Ammon's horn (tissue), 1 donor: Measurements from ENCODE around the gene MBD1.
A peak's percentile ranks its signal among the peaks of the same experiment; 100 is the strongest.
"Not testable (repeated sequence)": the region's sequence is repeated elsewhere in the genome, so short reads cannot be mapped to it uniquely, and the experiment has no call there.

Source experiments
- DNase-seq: peaks from one replicate; pipeline ENCODE4 v3.0.0-alpha.2; 2016; ENCODE audit warnings: low spot score

MBD1 gene, protein sequence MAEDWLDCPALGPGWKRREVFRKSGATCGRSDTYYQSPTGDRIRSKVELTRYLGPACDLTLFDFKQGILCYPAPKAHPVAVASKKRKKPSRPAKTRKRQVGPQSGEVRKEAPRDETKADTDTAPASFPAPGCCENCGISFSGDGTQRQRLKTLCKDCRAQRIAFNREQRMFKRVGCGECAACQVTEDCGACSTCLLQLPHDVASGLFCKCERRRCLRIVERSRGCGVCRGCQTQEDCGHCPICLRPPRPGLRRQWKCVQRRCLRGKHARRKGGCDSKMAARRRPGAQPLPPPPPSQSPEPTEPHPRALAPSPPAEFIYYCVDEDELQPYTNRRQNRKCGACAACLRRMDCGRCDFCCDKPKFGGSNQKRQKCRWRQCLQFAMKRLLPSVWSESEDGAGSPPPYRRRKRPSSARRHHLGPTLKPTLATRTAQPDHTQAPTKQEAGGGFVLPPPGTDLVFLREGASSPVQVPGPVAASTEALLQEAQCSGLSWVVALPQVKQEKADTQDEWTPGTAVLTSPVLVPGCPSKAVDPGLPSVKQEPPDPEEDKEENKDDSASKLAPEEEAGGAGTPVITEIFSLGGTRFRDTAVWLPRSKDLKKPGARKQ

DNA sequence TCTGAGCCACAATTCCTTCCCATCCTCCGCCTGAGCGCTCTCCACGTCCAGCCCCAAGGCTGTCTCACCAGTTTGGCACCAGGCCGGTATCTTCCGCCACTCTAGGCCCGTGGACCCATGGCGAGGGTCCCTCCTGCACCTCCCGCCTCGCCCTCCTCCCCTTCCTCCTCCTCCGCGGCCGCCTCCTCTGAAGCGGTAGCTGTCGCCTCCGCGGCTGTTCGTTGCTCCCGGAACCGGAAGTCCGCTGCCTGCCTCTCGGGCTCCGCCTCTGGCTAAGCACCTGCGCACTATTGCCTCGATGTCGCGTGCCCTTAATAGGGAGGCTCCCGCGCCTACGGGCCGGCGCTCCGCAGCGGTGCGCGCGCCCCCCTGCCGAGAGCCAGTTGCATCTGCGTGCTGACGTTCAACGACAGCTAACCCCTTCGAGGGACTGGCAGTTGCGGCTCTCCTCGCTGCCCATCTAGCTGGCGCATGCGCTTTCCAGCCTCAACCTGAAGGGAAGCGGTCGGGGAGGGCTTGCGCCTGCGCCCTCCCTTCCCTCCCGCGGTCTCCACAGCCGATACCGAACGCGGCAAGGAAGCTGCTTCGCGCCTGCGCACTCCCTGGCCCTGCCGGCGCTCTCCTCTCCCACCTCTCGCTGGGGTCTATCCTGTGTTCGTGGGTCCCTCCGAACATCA lies at the start of gene MBD1:
TSS of gene MBD1 (minus strand) at position 229 of the 677 bp plus-strand sequence. CDS start 1,531 bp downstream, outside the sequence.
- peak; percentile 99 for DNase-seq

DNA sequence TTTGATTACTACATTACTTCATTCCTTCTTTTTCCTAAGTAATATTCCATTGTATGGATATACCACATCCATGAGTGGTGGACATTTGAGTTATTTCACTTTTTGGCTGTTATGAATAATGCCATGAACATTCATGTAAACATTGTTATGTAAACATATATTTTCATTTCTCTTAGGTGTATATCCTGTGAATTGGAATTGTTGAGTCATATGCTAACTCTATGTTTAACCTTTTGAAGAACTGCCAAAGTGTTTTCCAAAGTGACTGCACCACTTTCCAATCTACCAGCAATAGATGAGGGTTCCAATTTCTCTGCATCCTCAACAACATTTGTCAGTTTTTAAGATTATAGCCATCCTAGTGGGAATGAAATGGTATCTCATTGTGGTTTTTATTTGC lies 48.9 kb upstream of the MBD1 start:
- no peak for DNase-seq

DNA sequence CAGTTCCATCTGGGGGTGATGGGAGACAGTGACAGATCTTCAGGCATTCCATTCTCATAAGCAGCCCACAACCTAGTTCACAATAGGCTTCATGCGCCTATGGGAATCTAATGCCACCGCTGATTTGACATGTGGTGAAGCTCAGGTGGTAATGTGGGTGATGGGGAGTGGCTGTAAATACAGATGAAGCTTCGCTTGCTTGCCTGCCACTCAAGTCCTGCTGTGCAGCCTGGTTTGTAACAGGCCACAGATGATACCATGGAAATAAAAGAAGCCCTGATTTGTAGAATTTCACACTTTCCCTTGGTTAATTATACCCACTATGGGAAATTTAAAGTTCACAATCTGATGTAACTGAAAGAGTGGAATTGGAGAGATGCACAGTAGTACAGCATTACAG lies 46.7 kb upstream of the MBD1 start:
- no peak for DNase-seq

DNA sequence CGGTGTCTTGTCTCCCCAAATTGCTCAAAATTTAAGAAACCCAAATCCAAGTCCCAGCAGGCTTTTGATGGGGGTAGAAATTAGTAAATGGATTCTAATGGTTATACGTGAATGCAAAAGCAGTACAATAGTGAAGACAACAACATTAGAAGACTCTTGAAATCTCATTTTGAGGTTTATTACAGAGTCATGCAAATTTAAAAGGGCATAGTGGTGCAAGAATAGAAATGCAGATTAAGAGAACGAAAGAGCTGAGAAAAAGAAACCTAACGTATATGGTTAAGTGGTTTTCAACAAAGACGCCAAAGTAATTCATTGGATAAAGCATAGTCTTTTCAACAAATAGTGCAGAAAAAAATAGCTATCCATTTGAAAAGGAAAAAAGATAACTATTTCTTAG lies 39.4 kb upstream of the MBD1 start:
- DNase-seq: no peak

DNA sequence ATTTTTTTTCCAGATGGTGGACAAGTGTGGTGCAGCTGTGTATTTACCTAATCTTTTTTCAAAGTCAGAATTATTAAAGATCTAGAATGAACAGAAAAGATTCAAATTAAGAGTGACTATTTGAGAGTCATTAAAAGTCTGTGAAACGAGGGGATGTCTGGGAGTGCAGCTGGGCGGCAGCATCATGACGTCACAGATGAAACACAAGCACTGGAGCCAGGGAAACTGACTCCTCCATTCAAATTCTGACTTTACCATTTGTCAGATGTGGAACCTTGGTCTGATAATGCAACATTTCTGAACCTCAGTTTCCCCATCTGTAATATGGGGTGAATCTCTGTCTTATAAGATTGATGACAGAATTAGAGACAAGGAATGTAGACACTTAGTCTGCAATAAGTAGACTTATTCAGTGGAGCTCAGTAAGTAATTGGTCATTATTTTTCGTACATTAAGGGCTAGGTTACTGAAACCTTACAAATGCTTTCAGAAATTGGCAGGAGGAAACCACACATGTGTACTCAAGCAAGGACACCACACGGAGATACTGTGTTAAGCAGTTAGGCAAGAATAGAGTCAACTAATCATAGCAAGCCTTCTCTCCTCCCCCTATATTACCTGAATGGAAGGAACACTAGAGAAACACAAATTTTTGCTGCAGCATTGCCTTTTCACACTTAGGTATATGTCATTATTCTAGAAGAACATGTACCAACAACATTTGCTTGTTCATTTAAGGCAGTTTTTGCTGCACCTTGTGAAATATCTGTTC lies 34.0 kb upstream of the MBD1 start:
- no peak for DNase-seq

DNA sequence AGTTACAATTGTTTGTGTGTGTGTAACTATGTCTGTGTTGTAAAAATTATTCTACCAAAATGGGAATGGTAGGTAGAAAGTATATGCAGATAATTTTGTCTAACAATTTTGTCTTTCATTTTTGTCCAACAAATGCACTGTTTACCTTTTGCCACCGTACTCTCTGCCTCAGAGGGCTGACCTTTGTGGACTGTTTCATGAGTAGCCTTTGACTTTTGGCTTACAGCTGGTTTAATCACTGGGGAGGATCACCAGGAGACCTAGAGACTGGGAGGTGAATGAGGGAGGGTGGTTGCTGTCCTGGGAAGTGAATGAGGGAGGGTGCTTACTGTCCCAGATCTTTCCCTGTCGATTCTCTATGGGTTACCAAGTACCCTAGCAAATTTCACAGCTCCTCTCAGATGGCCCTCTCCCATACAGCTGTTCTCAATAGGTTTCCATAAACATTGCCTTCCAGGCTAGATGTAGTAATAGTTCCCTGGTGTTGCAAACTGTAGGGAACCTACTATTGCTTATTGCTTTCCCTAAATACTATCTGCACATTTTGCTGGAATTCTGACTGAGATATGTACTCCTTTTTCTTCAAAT lies 32.6 kb upstream of the MBD1 start:
- DNase-seq: no peak

DNA sequence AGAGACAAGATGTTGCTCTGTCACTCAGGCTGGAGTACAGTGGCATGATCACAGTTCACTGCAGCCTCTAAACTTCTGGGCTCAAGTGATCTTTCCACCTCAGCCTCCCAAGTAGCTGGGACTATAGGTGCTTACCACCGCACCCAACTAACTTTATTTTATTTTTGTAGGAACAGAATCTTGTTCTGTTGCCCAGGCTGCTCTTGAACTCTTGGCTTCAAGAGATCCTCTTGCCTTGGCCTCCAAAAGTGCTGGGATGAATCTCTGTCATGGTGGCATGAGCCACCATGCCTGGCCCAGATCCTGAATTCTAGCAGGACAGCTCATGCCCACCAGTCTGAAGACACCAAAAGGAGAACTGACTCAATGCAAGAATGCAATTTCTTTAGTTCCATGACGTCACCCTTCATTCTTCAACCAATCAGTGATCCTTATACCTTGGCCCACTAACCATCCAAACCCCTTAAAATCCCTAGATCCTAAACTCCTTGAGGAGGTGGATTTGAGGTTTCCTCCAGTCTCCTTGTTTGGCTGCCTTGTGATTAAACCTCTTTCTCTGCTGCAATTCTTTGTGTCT lies 31.8 kb upstream of the MBD1 start:
- DNase-seq: no peak

DNA sequence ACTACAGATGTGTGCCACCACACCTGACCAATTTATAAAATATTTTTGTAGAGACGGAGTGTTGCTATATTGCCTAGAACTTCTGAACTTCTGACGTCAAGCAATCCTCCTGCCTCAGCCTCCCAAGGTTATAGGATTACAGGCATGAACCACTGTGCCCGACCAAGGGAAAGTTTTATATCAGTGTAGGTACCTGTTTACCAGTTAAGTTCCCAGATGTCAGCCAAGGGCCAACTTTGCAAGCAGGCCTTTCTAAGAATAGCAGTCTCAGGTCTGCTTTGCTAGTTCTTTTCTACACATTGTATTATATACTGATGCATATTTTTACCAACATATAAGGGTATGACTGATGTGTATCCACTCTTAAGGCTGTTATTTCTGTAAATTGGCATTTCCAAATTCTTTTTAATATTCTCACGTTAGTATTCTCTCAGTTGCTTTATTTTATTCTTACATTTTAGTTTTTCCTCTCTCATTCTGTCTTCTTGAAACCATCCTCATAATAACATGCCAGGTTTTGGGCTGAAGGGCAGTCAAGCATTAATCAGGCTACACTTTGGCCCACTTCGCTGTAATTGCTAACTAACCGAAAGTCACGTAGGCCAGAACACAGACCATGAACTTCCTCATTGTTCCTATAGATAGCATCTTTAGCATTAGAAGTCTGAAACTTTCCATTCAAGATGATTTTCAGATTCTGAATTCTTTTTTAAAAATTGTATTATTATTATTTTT lies 31.1 kb upstream of the MBD1 start:
- no peak for DNase-seq

DNA sequence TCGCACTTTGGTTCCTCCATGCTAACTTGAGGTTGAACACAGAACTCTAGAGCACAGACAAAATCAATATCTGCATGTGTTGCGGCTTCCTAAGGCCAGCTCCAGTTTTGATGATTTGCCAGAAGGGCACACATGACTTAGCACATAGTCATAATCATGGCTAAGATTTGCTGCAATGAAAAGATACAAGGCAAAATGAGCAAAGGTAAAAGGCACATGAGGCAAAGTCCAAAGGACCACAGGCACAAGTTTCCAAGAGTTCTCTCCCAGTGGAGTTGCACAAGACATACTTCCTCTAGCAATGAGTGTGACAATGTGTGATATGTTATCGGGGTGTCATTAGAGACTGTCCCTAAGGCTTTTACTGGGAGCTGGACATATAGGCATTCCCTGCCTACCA lies 30.3 kb upstream of the MBD1 start:
- no peak for DNase-seq

DNA sequence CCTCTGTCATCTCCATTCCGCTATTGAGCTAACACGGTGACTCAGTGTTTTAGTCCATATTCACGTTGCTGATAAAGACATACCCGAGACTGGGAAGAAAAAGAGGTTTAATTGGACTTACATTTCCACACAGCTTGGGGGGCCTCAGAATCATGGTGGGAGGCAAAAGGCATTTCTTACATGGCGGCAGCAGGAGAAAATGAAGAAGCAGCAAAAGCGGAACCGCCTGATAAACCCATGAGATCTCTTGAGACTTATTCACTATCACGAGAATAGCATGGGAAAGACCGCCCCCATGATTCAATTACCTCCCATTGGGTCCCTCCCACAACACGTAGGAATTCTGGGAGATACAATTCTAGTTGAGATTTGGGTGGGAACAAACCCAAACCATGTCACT lies 28.8 kb upstream of the MBD1 start:
- no peak for DNase-seq

DNA sequence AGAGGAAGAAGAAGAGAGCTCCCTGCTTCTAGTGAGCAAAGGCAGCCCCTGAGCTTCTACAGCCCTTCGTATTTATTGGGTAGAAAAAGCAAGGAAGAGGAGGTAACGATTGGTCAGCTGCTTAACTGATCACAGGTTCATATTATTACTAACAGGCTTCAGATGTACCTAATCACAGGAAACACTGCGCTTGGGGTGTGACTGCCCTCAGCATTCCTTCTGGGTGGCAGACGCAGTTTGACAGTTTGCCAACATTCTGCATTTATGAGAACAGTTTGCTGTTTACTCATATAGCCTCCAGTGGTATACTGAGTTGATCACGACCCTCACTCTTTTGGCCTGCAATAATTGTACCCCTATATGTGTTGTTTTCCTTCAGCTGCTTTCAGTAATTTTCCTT lies 27.5 kb upstream of the MBD1 start:
- not testable (repeated sequence) for DNase-seq

DNA sequence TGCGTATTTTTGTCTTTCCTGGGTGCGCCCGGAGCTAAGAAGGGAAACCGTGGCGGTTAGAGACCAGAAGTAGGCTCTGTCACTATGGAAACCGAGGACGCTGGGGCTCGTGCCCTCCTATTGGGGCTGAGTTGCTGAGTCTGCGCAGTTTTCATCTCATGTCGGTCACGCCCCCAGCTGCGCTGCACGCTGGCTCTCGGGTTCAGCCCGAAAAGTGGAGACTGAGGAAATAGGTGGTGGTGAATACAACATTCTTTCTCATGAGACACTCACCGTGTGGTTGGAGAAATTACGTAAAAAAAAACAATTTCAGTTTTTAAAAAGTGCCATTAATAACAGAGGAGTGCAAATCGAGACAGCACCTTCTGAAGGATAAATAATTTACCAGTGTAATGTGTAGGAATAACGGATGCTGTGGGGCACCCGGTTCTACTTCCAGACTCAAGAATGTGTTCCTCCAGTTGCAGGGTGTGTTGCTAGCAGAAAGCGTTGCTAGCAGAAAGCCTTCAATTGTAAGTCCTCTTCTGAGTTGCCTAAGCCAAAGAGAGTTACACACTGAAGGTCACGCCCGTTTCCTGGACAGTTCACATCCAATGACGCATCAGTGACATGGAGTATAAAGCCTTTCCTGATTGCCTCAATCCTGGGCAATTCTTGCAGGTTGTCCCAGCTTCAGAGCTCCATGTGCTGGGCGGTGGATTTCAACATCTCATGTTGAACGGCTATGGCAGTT lies 26.6 kb upstream of the MBD1 start:
- peak; percentile 94 for DNase-seq

DNA sequence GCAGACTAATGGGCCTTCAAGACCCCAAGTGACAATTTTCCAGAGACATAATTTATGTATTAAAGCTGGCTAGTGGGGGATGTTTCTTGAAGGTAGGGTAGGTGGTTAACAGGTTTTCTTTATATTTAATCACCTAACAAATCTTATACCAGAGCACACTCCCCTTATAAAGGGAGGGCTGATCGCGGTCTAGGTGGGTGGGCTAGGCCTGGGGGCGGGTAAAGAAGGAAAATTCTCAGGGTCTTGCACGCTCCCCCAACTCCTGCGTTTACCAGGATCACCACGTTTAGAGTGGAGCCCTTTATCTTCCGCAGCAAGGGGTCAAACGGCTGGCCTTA lies 26.0 kb upstream of the MBD1 start:
- DNase-seq: no peak

DNA sequence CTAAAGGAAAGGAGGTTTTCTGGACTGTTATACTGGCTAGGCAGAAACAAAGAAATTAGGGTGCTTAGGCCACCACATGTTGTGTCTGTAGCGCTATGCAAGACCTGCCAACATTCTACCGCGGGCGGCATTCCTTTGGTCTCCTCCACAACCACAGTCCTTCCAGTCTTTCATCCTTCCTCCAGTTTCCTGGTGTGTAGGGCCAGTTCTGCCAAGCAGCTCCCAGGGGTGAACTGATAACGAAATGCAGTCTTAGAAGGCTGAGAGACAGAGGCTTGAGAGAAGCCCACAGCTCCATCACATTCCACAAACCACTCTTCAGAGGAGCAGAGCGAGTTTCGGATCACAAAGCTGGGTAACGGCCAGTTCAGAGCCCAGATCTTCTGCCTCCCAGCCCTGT lies 25.6 kb upstream of the MBD1 start:
- DNase-seq: no peak

DNA sequence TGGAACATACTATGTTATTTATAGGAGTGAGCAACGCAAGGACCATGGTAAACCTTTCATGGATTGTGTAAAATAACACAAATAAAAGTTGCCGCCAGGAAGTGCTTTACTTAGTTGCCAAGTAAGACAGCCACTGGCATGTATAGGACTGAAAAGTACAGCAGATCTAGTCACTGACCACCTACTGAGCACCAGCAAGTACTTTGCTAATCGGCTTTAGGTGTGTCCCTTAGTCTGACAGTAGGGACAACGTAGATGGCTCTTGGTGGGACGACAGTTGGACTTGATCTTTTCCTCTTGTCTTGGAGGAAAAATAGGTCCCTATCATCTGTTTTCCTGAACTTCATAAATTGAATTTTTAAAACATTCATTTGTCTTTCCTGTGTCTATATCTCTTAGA lies 19.8 kb upstream of the MBD1 start:
- no peak for DNase-seq

DNA sequence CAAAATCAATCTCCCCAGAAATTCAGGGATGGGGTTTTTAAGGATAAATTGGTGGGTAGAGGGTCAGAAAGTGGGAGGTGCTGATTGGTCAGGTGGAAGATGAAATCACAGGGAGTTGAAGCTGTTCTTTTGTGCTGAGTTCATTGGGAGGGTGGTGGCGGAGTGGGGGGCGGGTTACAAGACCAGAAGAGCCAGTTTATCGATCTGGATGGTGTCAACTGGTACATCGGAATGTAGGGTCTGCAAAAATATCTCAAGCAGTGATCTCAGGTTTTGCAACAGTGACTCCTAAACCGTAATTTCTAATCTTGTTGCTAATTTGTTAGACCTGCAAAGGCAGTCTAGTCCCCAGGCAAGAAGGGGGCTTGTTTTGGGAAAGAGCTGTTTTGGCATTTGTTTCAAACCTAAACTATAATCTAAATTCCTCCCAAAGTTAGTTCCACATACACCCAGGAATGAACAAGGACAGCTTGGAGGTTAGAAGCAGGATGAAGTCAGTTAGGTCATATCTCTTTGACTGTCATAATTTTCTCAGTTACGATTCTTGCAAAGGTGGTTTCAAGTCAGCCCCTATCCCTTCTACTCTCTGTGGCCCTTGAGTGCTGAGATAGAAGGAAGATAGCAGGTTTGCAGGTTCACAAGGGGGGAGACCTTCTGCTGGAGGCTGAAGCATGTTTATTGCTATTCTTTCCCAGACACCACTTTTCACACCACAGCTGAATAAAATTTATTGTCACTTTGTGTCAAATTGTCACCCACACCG lies 18.5 kb upstream of the MBD1 start:
- DNase-seq: no peak

DNA sequence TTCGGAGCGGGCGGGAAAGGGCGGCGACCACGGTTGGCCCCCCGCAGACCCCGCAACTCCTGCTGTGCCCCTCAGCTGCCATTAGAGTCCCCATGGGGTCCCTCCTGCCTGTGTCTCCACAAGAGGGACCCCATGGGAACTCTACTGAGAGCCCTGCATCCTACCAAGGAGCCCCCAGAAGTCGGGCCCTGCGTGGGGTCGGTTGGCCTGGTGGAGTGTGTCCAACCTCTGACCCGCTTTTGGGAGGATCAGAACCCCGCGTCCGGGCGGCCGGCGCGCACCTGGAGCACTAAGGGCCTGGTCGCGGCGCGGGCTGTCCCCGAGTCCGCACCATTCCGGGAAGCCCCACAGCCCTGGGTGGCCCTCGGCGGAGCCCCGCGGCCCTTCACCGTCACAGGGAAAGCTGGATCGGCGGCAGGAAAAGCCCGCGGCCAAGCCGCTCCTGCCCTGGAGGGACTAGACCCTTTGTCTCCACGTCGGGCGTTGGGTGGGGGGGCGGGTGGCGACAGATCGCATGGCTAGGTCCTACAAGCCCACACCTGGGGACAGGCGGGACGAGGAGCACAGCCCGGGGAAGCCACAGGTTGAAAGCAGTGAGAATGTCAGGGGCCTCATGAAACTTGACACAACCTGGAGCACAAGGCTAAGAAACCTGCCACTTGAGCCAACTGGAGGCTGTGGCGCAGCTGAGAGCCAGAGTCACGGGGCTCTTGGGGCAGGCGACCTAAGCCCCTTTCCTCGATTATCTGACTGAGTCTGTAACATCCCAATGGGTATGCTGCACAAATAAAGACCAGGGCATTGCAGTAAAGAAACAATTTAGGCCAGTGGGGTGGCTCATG lies 17.3 kb upstream of the MBD1 start:
- no peak for DNase-seq

DNA sequence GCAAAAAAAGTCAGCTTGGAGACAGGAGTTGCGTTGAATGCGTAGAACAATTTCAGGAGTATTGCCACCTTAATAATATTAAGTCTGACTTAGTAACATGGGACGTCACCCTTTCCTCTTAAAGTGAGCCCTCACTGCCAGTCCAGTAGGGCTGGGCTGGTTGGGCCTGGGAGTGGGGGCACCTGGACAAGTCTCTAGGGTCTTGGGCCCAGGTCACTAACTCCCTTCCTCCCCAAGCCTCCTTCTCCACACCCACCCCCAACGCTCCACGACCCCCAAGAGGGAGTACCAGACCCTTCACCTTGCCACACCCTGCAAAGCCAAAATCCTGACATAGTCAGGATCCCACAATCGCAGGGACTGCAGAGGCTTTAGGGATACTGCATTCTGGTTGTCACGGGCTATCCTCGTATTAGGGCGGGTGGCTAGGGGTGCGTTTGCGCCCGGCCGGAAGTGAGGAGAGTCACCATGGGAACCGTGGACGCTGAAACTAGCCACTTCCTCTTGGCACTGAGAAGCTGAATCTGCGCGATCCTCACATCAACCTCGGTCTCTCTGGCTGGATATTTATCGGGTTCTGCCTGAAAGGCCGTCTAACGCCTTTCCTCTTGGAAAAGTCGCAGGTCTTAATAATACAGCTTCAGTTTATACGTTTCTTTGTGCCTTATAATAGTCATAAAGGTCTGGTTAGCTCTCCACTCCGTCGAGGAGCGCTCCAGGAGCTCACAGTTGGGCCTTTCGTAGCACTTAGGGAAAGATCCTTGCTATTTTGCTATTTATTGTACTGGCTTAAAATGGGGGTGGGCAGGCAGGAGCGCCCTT lies 16.5 kb upstream of the MBD1 start:
- DNase-seq: peak; percentile 85
